HEK293 (cell line): ENCODE data around the gene PTPRG.

Source experiments
- CTCF ChIA-PET: fragments of 350-600 bp; formaldehyde crosslinking; extraction: SDS; loops from one replicate; lab custom pipeline; 2021; ENCODE audit warnings: antibody characterized with exemption; lab: Yijun Ruan, JAX
- POLR2A ChIA-PET: fragments of 300-600 bp; formaldehyde crosslinking; extraction: SDS; loops from one replicate; lab custom pipeline; 2020; ENCODE audit warnings: antibody characterized with exemption, inconsistent platforms; lab: Yijun Ruan, JAX
- H3K27ac ChIP-seq: fragments of 200-500 bp; sonication (Bioruptor generic); 2 replicates; pipeline ENCODE4 v1.5.1; 2014; ENCODE audit warnings: low read depth, low read length, control low read depth, inconsistent platforms; ENCODE audit errors: extremely low read depth
- H3K36me3 ChIP-seq, 2 experiments: fragments of 200-500 bp in 1 of 2; sonication (Bioruptor generic) in 1 of 2; 1 replicate in 1 of 2; 2 replicates in 1 of 2; pipeline ENCODE4 v1.5.1; 2014 to 2017; ENCODE audit warnings: inconsistent platforms in 2 of 2, low read length in 2 of 2; ENCODE audit not compliant: control insufficient read depth in 2 of 2, insufficient read depth in 1 of 2
- H3K4me1 ChIP-seq: fragments of 200-500 bp; sonication (Bioruptor generic); 2 replicates; pipeline ENCODE4 v1.5.1; 2014; ENCODE audit warnings: mild to moderate bottlenecking, low read length, inconsistent platforms; ENCODE audit not compliant: control insufficient read depth, insufficient read depth
- H3K4me3 ChIP-seq: 2 replicates; pipeline ENCODE4 v1.5.1; 2011; ENCODE audit warnings: low read depth, mild to moderate bottlenecking, control low read depth, low read length, moderate library complexity
- H3K9me3 ChIP-seq: fragments of 200-500 bp; sonication (Bioruptor generic); 2 replicates; pipeline ENCODE4 v1.5.1; 2014; ENCODE audit warnings: low read depth, low read length, inconsistent platforms; ENCODE audit not compliant: control insufficient read depth, insufficient read depth
- RBAK ChIP-seq: fragments of 450-650 bp; formaldehyde crosslinking; IDR thresholded peaks from 2 replicates; pipeline ENCODE4 v1.5.1; 2016; ENCODE audit warnings: missing biosample characterization, missing genetic modification characterization
- SP2 ChIP-seq: fragments of 450-650 bp; formaldehyde crosslinking; IDR thresholded peaks from 2 replicates; pipeline ENCODE4 v1.5.1; 2016; ENCODE audit warnings: missing biosample characterization, missing genetic modification characterization
- SP7 ChIP-seq: fragments of 450-650 bp; formaldehyde crosslinking; IDR thresholded peaks from 2 replicates; pipeline ENCODE4 v1.5.1; 2016; ENCODE audit warnings: missing biosample characterization, missing genetic modification characterization
- ZBTB1 ChIP-seq: fragments of 450-650 bp; formaldehyde crosslinking; IDR thresholded peaks from 2 replicates; pipeline ENCODE4 v1.5.1; 2016; ENCODE audit warnings: missing biosample characterization, missing genetic modification characterization
- ZNF133 ChIP-seq: fragments of 450-650 bp; formaldehyde crosslinking; IDR thresholded peaks from 2 replicates; pipeline ENCODE4 v1.5.1; 2016; ENCODE audit warnings: missing biosample characterization, missing genetic modification characterization
- ZNF184 ChIP-seq: fragments of 450-650 bp; IDR thresholded peaks from 2 replicates; pipeline ENCODE4 v1.5.1; 2018; ENCODE audit warnings: missing biosample characterization, mild to moderate bottlenecking, missing genetic modification characterization
- ZNF214 ChIP-seq: fragments of 450-650 bp; formaldehyde crosslinking; IDR thresholded peaks from 2 replicates; pipeline ENCODE4 v1.5.1; 2017; ENCODE audit warnings: missing biosample characterization, mild to moderate bottlenecking, missing genetic modification characterization, borderline replicate concordance
- ZNF23 ChIP-seq: fragments of 450-650 bp; formaldehyde crosslinking; IDR thresholded peaks from 2 replicates; pipeline ENCODE4 v1.5.1; 2016; ENCODE audit warnings: missing biosample characterization, missing genetic modification characterization, borderline replicate concordance
- ZNF335 ChIP-seq: fragments of 450-650 bp; formaldehyde crosslinking; conservative IDR thresholded peaks from 2 replicates; pipeline ENCODE4 v1.5.1; 2016; ENCODE audit warnings: missing biosample characterization, missing genetic modification characterization
- ZNF354C ChIP-seq: fragments of 450-650 bp; formaldehyde crosslinking; IDR thresholded peaks from 2 replicates; pipeline ENCODE4 v1.5.1; 2016; ENCODE audit warnings: missing biosample characterization, missing genetic modification characterization, low read depth, borderline replicate concordance
- ZNF37A ChIP-seq: fragments of 450-650 bp; IDR thresholded peaks from 2 replicates; pipeline ENCODE4 v1.5.1; 2018; ENCODE audit warnings: missing biosample characterization, missing genetic modification characterization
- ZNF426 ChIP-seq: fragments of 450-650 bp; formaldehyde crosslinking; IDR thresholded peaks from 2 replicates; pipeline ENCODE4 v1.5.1; 2017; ENCODE audit warnings: missing biosample characterization, missing genetic modification characterization, mild to moderate bottlenecking, inconsistent platforms, moderate library complexity
- ZNF433 ChIP-seq: fragments of 450-650 bp; formaldehyde crosslinking; IDR thresholded peaks from 2 replicates; pipeline ENCODE4 v1.5.1; 2016; ENCODE audit warnings: missing biosample characterization, missing genetic modification characterization, low read depth
- ZNF677 ChIP-seq: fragments of 450-650 bp; IDR thresholded peaks from 2 replicates; pipeline ENCODE4 v1.5.0; 2018; ENCODE audit warnings: missing biosample characterization, mild to moderate bottlenecking, missing genetic modification characterization, moderate library complexity
- TF ChIP-seq, protein P1 (sequence below): IDR thresholded peaks from 2 replicates; pipeline ENCODE4 v1.6.1; 2011; ENCODE audit warnings: mild to moderate bottlenecking, low read depth, low read length, borderline replicate concordance
- TF ChIP-seq, protein P2 (sequence below): fragments of 450-650 bp; formaldehyde crosslinking; IDR thresholded peaks from 2 replicates; pipeline ENCODE4 v1.5.1; 2017; ENCODE audit warnings: missing biosample characterization, mild to moderate bottlenecking, missing genetic modification characterization, moderate library complexity
- TF ChIP-seq, protein P3 (sequence below): fragments of 450-650 bp; formaldehyde crosslinking; IDR thresholded peaks from 2 replicates; pipeline ENCODE4 v1.5.1; 2016; ENCODE audit warnings: missing biosample characterization, missing genetic modification characterization
- TF ChIP-seq, protein P4 (sequence below): fragments of 450-650 bp; formaldehyde crosslinking; IDR thresholded peaks from 2 replicates; pipeline ENCODE4 v1.5.1; 2017; ENCODE audit warnings: missing biosample characterization, missing genetic modification characterization

PTPRG gene

DNA sequence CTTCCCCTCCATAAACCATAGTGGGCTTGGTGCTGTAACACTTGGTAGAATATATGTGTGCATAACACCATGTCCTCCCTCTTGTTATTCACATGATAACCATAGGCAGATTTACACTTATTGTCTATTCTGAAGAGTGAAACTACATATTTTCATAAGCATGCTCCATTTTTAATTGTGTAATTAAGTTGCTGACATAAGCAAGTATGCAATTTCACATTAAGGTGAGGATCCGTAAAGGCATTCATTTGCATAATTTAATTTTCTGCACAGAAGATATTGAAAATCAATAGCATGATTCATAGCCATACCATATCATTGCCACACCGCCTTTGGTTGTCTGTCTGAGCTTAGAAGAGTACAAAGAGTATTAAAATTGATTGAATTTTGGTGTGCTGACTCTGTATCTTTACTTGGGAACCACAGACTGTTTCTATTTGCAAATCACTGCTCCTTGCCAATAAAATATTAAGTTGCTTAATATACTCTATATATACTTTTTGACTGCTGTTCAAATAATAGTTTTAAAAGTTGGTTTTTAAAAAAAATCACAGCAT is 182.4 kb downstream of the PTPRG start:
- CTCF ChIA-PET, result no interaction called here
- Histone ChIP-seq H3K9me3 (no peaks in the 10 kb centered on the region), H3K4me1 (peaks cover 10% of the 10 kb centered on the region; the same call in 1 of the 2 replicates), H3K4me3 (no peak overlapping the region), H3K27ac (no peak overlapping the region), H3K36me3 (no peaks in the 10 kb centered on the region)
- TF ChIP-seq SP2 (no peak), SP7 (tag by site-specific recombination) (no peak), ZNF433 (tag by site-specific recombination) (no peak), ZNF335 (tag by site-specific recombination) (no peak), ZNF677 (tag by site-specific recombination) (no peak), ZNF23 (tag by site-specific recombination) (no peak), ZNF426 (tag by site-specific recombination) (no peak), ZNF214 (tag by site-specific recombination) (no peak), ZNF354C (no peak), RBAK (tag by site-specific recombination) (no peak)
- TF ChIP-seq, protein P1, sequence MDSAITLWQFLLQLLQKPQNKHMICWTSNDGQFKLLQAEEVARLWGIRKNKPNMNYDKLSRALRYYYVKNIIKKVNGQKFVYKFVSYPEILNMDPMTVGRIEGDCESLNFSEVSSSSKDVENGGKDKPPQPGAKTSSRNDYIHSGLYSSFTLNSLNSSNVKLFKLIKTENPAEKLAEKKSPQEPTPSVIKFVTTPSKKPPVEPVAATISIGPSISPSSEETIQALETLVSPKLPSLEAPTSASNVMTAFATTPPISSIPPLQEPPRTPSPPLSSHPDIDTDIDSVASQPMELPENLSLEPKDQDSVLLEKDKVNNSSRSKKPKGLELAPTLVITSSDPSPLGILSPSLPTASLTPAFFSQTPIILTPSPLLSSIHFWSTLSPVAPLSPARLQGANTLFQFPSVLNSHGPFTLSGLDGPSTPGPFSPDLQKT, result no peak
- TF ChIP-seq, protein P2, sequence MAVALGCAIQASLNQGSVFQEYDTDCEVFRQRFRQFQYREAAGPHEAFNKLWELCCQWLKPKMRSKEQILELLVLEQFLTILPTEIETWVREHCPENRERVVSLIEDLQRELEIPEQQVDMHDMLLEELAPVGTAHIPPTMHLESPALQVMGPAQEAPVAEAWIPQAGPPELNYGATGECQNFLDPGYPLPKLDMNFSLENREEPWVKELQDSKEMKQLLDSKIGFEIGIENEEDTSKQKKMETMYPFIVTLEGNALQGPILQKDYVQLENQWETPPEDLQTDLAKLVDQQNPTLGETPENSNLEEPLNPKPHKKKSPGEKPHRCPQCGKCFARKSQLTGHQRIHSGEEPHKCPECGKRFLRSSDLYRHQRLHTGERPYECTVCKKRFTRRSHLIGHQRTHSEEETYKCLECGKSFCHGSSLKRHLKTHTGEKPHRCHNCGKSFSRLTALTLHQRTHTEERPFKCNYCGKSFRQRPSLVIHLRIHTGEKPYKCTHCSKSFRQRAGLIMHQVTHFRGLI (tag by site-specific recombination), result no peak
- TF ChIP-seq, protein P3, sequence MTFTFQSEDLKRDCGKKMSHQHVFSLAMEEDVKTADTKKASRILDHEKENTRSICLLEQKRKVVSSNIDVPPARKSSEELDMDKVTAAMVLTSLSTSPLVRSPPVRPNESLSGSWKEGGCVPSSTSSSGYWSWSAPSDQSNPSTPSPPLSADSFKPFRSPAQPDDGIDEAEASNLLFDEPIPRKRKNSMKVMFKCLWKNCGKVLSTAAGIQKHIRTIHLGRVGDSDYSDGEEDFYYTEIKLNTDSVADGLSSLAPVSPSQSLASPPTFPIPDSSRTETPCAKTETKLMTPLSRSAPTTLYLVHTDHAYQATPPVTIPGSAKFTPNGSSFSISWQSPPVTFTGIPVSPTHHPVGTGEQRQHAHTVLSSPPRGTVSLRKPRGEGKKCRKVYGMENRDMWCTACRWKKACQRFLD, result no peak
- POLR2A ChIA-PET, result no interaction called here

DNA sequence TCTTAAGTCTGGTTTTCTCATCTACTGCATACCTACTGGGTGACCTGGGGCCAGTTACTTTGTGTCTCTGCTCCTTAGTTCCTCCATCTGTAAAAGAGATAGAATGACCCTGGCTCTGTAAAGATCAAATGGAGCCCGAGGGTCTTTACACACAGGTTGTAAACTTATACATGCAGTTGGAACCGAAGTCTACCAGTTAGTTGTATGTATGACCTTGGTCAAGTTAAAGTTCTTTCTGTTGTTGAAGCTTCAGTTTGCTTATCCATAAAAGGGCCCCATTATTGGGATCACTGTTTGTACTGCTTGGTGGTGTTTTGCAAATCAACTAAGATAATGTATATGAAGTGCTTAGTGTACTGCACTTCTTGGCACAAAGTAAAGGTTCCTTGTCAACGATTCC is 186.9 kb downstream of the PTPRG start:
- POLR2A ChIA-PET, result no interaction called here
- TF ChIP-seq ZNF426 (tag by site-specific recombination) (no peak), ZNF133 (tag by site-specific recombination) (peak; percentile 58), ZNF37A (tag by site-specific recombination) (no peak), ZNF184 (tag by site-specific recombination) (no peak), ZBTB1 (tag by site-specific recombination) (no peak), ZNF433 (tag by site-specific recombination) (no peak)
- TF ChIP-seq, protein P4, sequence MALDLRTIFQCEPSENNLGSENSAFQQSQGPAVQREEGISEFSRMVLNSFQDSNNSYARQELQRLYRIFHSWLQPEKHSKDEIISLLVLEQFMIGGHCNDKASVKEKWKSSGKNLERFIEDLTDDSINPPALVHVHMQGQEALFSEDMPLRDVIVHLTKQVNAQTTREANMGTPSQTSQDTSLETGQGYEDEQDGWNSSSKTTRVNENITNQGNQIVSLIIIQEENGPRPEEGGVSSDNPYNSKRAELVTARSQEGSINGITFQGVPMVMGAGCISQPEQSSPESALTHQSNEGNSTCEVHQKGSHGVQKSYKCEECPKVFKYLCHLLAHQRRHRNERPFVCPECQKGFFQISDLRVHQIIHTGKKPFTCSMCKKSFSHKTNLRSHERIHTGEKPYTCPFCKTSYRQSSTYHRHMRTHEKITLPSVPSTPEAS (tag by site-specific recombination), result no peak
- TF ChIP-seq, all 188 proteins: peak for 1
- Histone ChIP-seq H3K9me3 (no peaks in the 10 kb centered on the region), H3K4me3 (no peak overlapping the region), H3K36me3 (no peaks in the 10 kb centered on the region), H3K4me1 (no peaks in the 10 kb centered on the region), H3K27ac (no peak overlapping the region)
- CTCF ChIA-PET, result no interaction called here
